SK-N-SH treated with all-trans-retinoic acid at 6 μM for 48 hours (cell line): ENCODE results near the gene MORC1.

Source experiments
- ATAC-seq: fragments of 200-7000 bp; cut with Tn5 transposase; 3 replicates; pipeline ENCODE4 v1.9.1; 2020; ENCODE audit warnings: mild to moderate bottlenecking, moderate library complexity
- ARNTL ChIP-seq: fragments of 450-650 bp; formaldehyde crosslinking; IDR thresholded peaks from 2 replicates; pipeline ENCODE4 v1.5.0; 2020; ENCODE audit warnings: low read depth, mild to moderate bottlenecking, moderate library complexity, borderline replicate concordance
- BACH2 ChIP-seq: fragments of 250-450 bp; sonication (Bioruptor Pico); IDR thresholded peaks from 2 replicates; pipeline ENCODE4 v1.9.0; 2021; ENCODE audit warnings: mild to moderate bottlenecking, borderline replicate concordance
- CREB5 ChIP-seq: fragments of 250-450 bp; sonication (Bioruptor Pico); IDR thresholded peaks from 2 replicates; pipeline ENCODE4 v1.5.1; 2020; ENCODE audit warnings: low read depth, mild to moderate bottlenecking, moderate library complexity
- CSDC2 ChIP-seq: fragments of 250-450 bp; sonication (Bioruptor Pico); IDR thresholded peaks from 2 replicates; pipeline ENCODE4 v1.5.0; 2020; ENCODE audit warnings: mild to moderate bottlenecking, moderate library complexity
- CSRNP3 ChIP-seq: fragments of 250-450 bp; sonication (Bioruptor Pico); IDR thresholded peaks from 2 replicates; pipeline ENCODE4 v1.5.1; 2021; ENCODE audit warnings: mild to moderate bottlenecking, moderate library complexity
- GLIS3 ChIP-seq: fragments of 250-450 bp; sonication (Bioruptor Pico); IDR thresholded peaks from 2 replicates; pipeline ENCODE4 v1.5.0; 2020; ENCODE audit warnings: mild to moderate bottlenecking, moderate library complexity
- ISL1 ChIP-seq: fragments of 250-450 bp; sonication (Bioruptor Pico); IDR thresholded peaks from 2 replicates; pipeline ENCODE4 v2.1.2; 2022; ENCODE audit warnings: mild to moderate bottlenecking, moderate library complexity
- PATZ1 ChIP-seq: fragments of 250-450 bp; sonication (Bioruptor Pico); IDR thresholded peaks from 2 replicates; pipeline ENCODE4 v1.8.0; 2020; ENCODE audit warnings: mild to moderate bottlenecking, moderate library complexity, borderline replicate concordance
- POU6F1 ChIP-seq: fragments of 250-450 bp; sonication (Bioruptor Pico); IDR thresholded peaks from 2 replicates; pipeline ENCODE4 v1.8.0; 2021; ENCODE audit warnings: low read depth, mild to moderate bottlenecking, moderate library complexity, borderline replicate concordance
- PPARA ChIP-seq: fragments of 250-450 bp; sonication (Bioruptor Pico); IDR thresholded peaks from 2 replicates; pipeline ENCODE4 v1.5.0; 2020; ENCODE audit warnings: mild to moderate bottlenecking, borderline replicate concordance
- RARB ChIP-seq: fragments of 250-450 bp; sonication (Bioruptor Pico); IDR thresholded peaks from 2 replicates; pipeline ENCODE4 v1.8.0; 2021; ENCODE audit warnings: mild to moderate bottlenecking, moderate library complexity
- SNAI2 ChIP-seq: fragments of 250-450 bp; sonication (Bioruptor Pico); IDR thresholded peaks from 2 replicates; pipeline ENCODE4 v1.5.0; 2020; ENCODE audit warnings: mild to moderate bottlenecking, moderate library complexity
- TCF4 ChIP-seq: fragments of 250-450 bp; sonication (Bioruptor Pico); IDR thresholded peaks from 2 replicates; pipeline ENCODE4 v1.8.0; 2021; ENCODE audit warnings: mild to moderate bottlenecking, moderate library complexity, borderline replicate concordance
- TSHZ2 ChIP-seq: fragments of 250-450 bp; sonication (Bioruptor Pico); IDR thresholded peaks from 2 replicates; pipeline ENCODE4 v1.5.0; 2020; ENCODE audit warnings: mild to moderate bottlenecking, moderate library complexity
- ZC3H10 ChIP-seq: fragments of 250-450 bp; sonication (Bioruptor Pico); IDR thresholded peaks from 2 replicates; pipeline ENCODE4 v1.5.1; 2021; ENCODE audit warnings: mild to moderate bottlenecking, moderate library complexity
- ZFP3 ChIP-seq: fragments of 250-450 bp; sonication (Bioruptor Pico); IDR thresholded peaks from 2 replicates; pipeline ENCODE4 v1.5.0; 2020; ENCODE audit warnings: mild to moderate bottlenecking, moderate library complexity
- ZFP30 ChIP-seq: fragments of 450-650 bp; formaldehyde crosslinking; IDR thresholded peaks from 2 replicates; pipeline ENCODE4 v1.5.0; 2022; ENCODE audit warnings: mild to moderate bottlenecking, moderate library complexity
- ZNF565 ChIP-seq: fragments of 450-650 bp; formaldehyde crosslinking; conservative IDR thresholded peaks from 2 replicates; pipeline ENCODE4 v1.5.0; 2020; ENCODE audit warnings: low read depth, mild to moderate bottlenecking, moderate library complexity
- ZNF70 ChIP-seq: fragments of 450-650 bp; formaldehyde crosslinking; IDR thresholded peaks from 2 replicates; pipeline ENCODE4 v1.5.0; 2020; ENCODE audit warnings: mild to moderate bottlenecking, moderate library complexity

MORC1 gene

GRCh38 chr3:109023167-109023566 lies 94.8 kb downstream of the MORC1 start:
- TF ChIP-seq GLIS3 (CRISPR knock-in tag) (no peak), POU6F1 (CRISPR knock-in tag) (no peak), ARNTL (CRISPR knock-in tag) (no peak), ZFP3 (CRISPR knock-in tag) (no peak), PATZ1 (CRISPR knock-in tag) (no peak), ZNF565 (no peak), CSRNP3 (CRISPR knock-in tag) (no peak), RARB (CRISPR knock-in tag) (no peak), BACH2 (no peak), TCF4 (CRISPR knock-in tag) (no peak), ZC3H10 (CRISPR knock-in tag) (no peak), ISL1 (CRISPR knock-in tag) (no peak), ZFP30 (CRISPR knock-in tag) (no peak), CSDC2 (CRISPR knock-in tag) (no peak), SNAI2 (CRISPR knock-in tag) (no peak), TSHZ2 (CRISPR knock-in tag) (no peak)
- no peak for ATAC-seq

- no peak for TF ChIP-seq CSRNP3 (CRISPR knock-in tag)
- no peak for TF ChIP-seq RARB (CRISPR knock-in tag)
- no peak for TF ChIP-seq PPARA (CRISPR knock-in tag)
- TF ChIP-seq ZC3H10 (CRISPR knock-in tag) = no peak
- no peak for TF ChIP-seq POU6F1 (CRISPR knock-in tag)
- no peak for TF ChIP-seq CREB5
- TF ChIP-seq TCF4 (CRISPR knock-in tag) = no peak
- no peak for TF ChIP-seq PATZ1 (CRISPR knock-in tag)
- TF ChIP-seq ISL1 (CRISPR knock-in tag) = no peak
- TF ChIP-seq CSDC2 (CRISPR knock-in tag) = no peak
- no peak for TF ChIP-seq TSHZ2 (CRISPR knock-in tag)
- no peak for TF ChIP-seq SNAI2 (CRISPR knock-in tag)
- TF ChIP-seq BACH2 = no peak
- no peak for TF ChIP-seq ZNF70 (CRISPR knock-in tag)
- TF ChIP-seq ZFP30 (CRISPR knock-in tag) = no peak
- TF ChIP-seq GLIS3 (CRISPR knock-in tag) = no peak
- no peak for ATAC-seq
These were observed 96.4 kb downstream of the MORC1 start for GRCh38 chr3:109021556-109021955.
